ENCODE results near the gene SGK1.

SGK1 gene

DNA sequence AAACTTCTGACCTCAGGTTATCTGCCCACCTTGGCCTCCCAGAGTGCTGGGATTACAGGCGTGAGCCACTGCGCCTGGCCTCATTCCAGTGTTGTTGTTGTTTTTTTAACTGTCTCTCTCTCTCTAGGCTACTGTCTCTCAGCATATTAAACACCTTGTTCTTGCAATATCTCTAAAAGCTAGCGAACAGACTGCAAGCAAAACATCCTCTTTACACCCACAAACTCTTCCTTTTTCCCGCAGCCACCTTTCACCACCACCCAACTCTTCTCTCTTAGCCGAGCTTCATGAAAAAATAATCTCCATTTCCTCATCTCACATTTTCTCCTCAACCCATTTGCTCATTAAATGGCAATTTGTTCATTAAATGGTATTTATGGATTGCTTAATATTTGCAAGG, 45.5 kb downstream of the SGK1 start:
- peak overlapping the region; percentile 70 for H3K4me2 ChIP-seq (ENCODE audit: low read length)
- no peaks in the 10 kb centered on the region for H4K20me1 ChIP-seq (ENCODE audit: insufficient read depth, low read length)
- no peaks in the 10 kb centered on the region for H3K79me2 ChIP-seq (ENCODE audit: low read length)
- peak overlapping the region; percentile 18; the same call in 1 of the 2 replicates for H3K27ac ChIP-seq (ENCODE audit: low read length)
- no peak overlapping the region for H2AFZ ChIP-seq (ENCODE audit: low read depth, low read length)
- no peak for TF ChIP-seq CTCF (IDR thresholded peaks at IDR 0.05; ENCODE audit: low read depth, low read length)
- TF ChIP-seq EZH2phosphoT487 (IDR thresholded peaks at IDR 0.05; ENCODE audit: low read depth), result no peak
- no peaks in the 10 kb centered on the region for H3K36me3 ChIP-seq (replicated peaks; ENCODE audit: low read depth, low read length)
- no peak overlapping the region; the same call in 1 of the 2 replicates for H3K9ac ChIP-seq (ENCODE audit: low read length)
- H3K27me3 ChIP-seq (ENCODE audit: low read depth, low read length), result no peaks in the 10 kb centered on the region
- peak overlapping the region; percentile 49 for H3K4me3 ChIP-seq (ENCODE audit: low read length)
- H3K9me3 ChIP-seq (ENCODE audit: insufficient read depth, low read length), result no peaks in the 10 kb centered on the region
- peaks cover 27% of the 10 kb centered on the region for H3K4me1 ChIP-seq (ENCODE audit: low read length)

DNA sequence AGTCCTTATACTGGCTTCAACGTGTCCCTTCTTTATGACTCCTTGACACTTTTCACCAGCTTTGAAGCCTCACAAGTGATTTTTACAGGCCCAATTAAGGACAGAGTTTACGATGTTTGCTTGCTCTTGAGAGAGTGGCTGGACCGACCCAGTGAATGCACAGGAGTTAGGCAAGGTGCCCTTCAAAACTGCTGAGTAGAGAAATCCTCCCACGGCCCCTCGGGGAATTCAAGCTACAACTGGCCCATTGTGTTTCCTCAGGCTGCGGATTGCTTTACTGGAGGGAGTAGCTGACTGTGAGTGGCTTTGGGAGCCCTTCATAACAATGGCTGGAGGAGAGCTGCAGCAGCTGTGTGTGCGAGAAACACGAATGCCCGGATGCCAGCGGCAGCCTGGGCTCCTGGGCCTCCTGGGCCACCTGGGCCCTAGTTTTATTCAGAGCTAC, 50.0 kb downstream of the SGK1 start:
- no peaks in the 10 kb centered on the region for H3K9me3 ChIP-seq (ENCODE audit: insufficient read depth, low read length)
- no peaks in the 10 kb centered on the region for H3K79me2 ChIP-seq (ENCODE audit: low read length)
- H4K20me1 ChIP-seq (ENCODE audit: insufficient read depth, low read length), result no peaks in the 10 kb centered on the region
- H3K4me2 ChIP-seq (ENCODE audit: low read length), result no peak overlapping the region
- no peak overlapping the region for H3K27ac ChIP-seq (ENCODE audit: low read length)
- no peak overlapping the region for H3K4me3 ChIP-seq (ENCODE audit: low read length)
- no peaks in the 10 kb centered on the region for H3K27me3 ChIP-seq (ENCODE audit: low read depth, low read length)
- peaks cover 11% of the 10 kb centered on the region for H3K4me1 ChIP-seq (ENCODE audit: low read length)
- TF ChIP-seq EZH2phosphoT487 (IDR thresholded peaks at IDR 0.05; ENCODE audit: low read depth) (no peak), CTCF (IDR thresholded peaks at IDR 0.05; ENCODE audit: low read depth, low read length) (no peak)
- H3K36me3 ChIP-seq (replicated peaks; ENCODE audit: low read depth, low read length), result no peaks in the 10 kb centered on the region
- no peak overlapping the region for H3K9ac ChIP-seq (ENCODE audit: low read length)
- no peak overlapping the region for H2AFZ ChIP-seq (ENCODE audit: low read depth, low read length)

DNA sequence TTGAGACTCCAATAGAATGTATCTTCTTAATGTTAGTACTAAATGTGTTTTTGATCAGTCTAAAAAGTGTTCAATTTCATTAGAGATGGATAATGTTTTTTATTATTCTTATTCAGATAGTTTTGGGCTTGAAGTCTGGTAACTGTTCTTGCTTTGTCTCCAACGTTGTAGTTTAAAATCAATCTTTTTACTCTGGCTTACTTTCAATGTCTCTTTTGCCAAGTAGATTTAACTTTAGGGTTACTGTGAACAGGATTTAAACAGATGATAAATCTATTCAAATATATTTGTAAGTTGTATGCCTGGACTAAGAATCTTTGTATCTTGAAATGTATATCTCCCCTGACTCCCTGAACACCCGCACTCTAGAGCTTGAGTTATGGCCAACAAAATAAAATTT, 51.1 kb downstream of the SGK1 start:
- H3K27ac ChIP-seq (ENCODE audit: low read length), result no peak overlapping the region
- peaks cover 4% of the 10 kb centered on the region; the same call in 1 of the 2 replicates for H3K4me1 ChIP-seq (ENCODE audit: low read length)
- H2AFZ ChIP-seq (ENCODE audit: low read depth, low read length), result no peak overlapping the region
- H3K36me3 ChIP-seq (replicated peaks; ENCODE audit: low read depth, low read length), result no peaks in the 10 kb centered on the region
- no peaks in the 10 kb centered on the region for H3K79me2 ChIP-seq (ENCODE audit: low read length)
- H3K4me2 ChIP-seq (ENCODE audit: low read length), result no peak overlapping the region
- no peak overlapping the region for H3K4me3 ChIP-seq (ENCODE audit: low read length)
- H3K9ac ChIP-seq (ENCODE audit: low read length), result no peak overlapping the region
- no peaks in the 10 kb centered on the region for H3K9me3 ChIP-seq (ENCODE audit: insufficient read depth, low read length)
- H3K27me3 ChIP-seq (ENCODE audit: low read depth, low read length), result no peaks in the 10 kb centered on the region
- TF ChIP-seq CTCF (IDR thresholded peaks at IDR 0.05; ENCODE audit: low read depth, low read length) (no peak), EZH2phosphoT487 (IDR thresholded peaks at IDR 0.05; ENCODE audit: low read depth) (no peak)
- H4K20me1 ChIP-seq (ENCODE audit: insufficient read depth, low read length), result no peaks in the 10 kb centered on the region

DNA sequence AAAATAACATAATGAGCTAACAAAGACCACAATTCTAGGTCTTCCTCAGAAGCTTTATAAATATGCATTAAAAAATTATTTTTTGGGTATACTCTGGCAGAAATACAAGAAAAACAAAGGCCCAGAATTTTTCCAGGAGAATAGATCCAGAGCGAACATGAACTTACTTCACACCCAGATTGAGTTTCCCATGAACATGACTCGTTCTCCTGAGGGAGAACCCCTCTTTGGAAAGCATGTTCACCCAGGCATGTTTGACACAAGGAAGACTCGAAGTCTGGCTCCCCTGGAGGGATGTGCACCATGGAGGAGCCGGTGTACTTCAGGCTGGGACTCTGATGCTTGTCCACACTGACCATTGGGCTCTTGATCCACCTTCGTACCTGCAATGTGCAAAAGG, 56.1 kb downstream of the SGK1 start:
- Histone ChIP-seq H3K9me3 (ENCODE audit: insufficient read depth, low read length) (no peaks in the 10 kb centered on the region), H3K4me1 (ENCODE audit: low read length) (no peaks in the 10 kb centered on the region), H3K4me3 (ENCODE audit: low read length) (no peak overlapping the region), H3K27ac (ENCODE audit: low read length) (no peak overlapping the region), H3K36me3 (replicated peaks; ENCODE audit: low read depth, low read length) (no peaks in the 10 kb centered on the region), H3K4me2 (ENCODE audit: low read length) (no peak overlapping the region), H3K79me2 (ENCODE audit: low read length) (no peaks in the 10 kb centered on the region), H3K9ac (ENCODE audit: low read length) (no peak overlapping the region), H4K20me1 (ENCODE audit: insufficient read depth, low read length) (no peaks in the 10 kb centered on the region), H3K27me3 (ENCODE audit: low read depth, low read length) (no peaks in the 10 kb centered on the region), H2AFZ (ENCODE audit: low read depth, low read length) (no peak overlapping the region)
- TF ChIP-seq CTCF (IDR thresholded peaks at IDR 0.05; ENCODE audit: low read depth, low read length) (no peak), EZH2phosphoT487 (IDR thresholded peaks at IDR 0.05; ENCODE audit: low read depth) (no peak)
